Breast epithelium (tissue), 4 donors: Measurements from ENCODE around the gene SLC41A3. TPM values are rescaled to one million over a fixed set of nuclear protein-coding genes. Genes with fewer than 3 reads are reported as not detected.

Experiments
- DNase-seq, 2 donors: peaks; one replicate each; pipeline ENCODE4 v3.0.0-alpha.2; 2019; ENCODE audit warnings: low spot score in 2 of 2
- H3K27ac ChIP-seq, 2 donors: fragments of 200-600 bp; sonication (generic) in 1 of 2; one replicate each; pipeline ENCODE4 v1.5.1; 2016 to 2019; ENCODE audit warnings: mild to moderate bottlenecking in 1 of 2
- H3K27me3 ChIP-seq, 2 donors: fragments of 200-600 bp; sonication (generic) in 1 of 2; one replicate each; pipeline versions ENCODE4 v1.5.1 to v1.6.0; 2017 to 2019; ENCODE audit warnings: control low read depth in 1 of 2, mild to moderate bottlenecking in 1 of 2
- H3K36me3 ChIP-seq: fragments of 200-600 bp; one replicate; pipeline ENCODE4 v1.5.1; 2019
- H3K4me1 ChIP-seq, 2 donors: fragments of 200-600 bp; sonication (generic); one replicate each; pipeline ENCODE4 v1.5.1; 2016 to 2019; ENCODE audit warnings: control low read depth in 1 of 2
- H3K4me3 ChIP-seq, 3 donors: fragments of 200-600 bp; sonication (generic); 1 replicate in 2 of 3; 2 replicates in 1 of 3; pipeline ENCODE4 v1.5.1; 2016 to 2019; ENCODE audit warnings: mild to moderate bottlenecking in 3 of 3, moderate library complexity in 2 of 3
- H3K9me3 ChIP-seq, 2 donors: fragments of 200-600 bp; sonication (generic) in 1 of 2; one replicate each; pipeline ENCODE4 v1.5.1; 2016 to 2019; ENCODE audit warnings: control low read depth in 1 of 2
- CTCF ChIP-seq, 3 donors: fragments of 450-650 bp; IDR thresholded peaks; one replicate each; pipeline ENCODE4 v1.5.1; 2016 to 2017; ENCODE audit warnings: antibody characterized with exemption in 3 of 3, mild to moderate bottlenecking in 3 of 3, moderate library complexity in 3 of 3
- POLR2A ChIP-seq: fragments of 450-650 bp; IDR thresholded peaks from one replicate; pipeline ENCODE4 v1.6.1; 2016; ENCODE audit warnings: antibody characterized with exemption, mild to moderate bottlenecking, moderate library complexity
- POLR2AphosphoS5 ChIP-seq, 3 donors: sonication (generic); formaldehyde crosslinking; IDR thresholded peaks; one replicate each; pipeline ENCODE4 v1.6.1; 2017; ENCODE audit warnings: antibody characterized with exemption in 3 of 3
- intact Hi-C: fragments of 100-400 bp; cut with DNase I; formaldehyde crosslinking; loops from one replicate; pipeline ENCODE4 v1.15.1; 2023; ENCODE audit warnings: low total_unique reads
- total RNA-seq, 3 donors: library from RNA; depleted of rRNA; stranded (reverse); fragments of >200 nt; gene quantifications; one replicate each; pipeline ENCODE4 v1.1.0, GENCODE V29; 2016

Gene SLC41A3
- total RNA-seq, 3 donors from 2014 or later, result 42.6 to 53.7 (median 50.1) TPM

DNA sequence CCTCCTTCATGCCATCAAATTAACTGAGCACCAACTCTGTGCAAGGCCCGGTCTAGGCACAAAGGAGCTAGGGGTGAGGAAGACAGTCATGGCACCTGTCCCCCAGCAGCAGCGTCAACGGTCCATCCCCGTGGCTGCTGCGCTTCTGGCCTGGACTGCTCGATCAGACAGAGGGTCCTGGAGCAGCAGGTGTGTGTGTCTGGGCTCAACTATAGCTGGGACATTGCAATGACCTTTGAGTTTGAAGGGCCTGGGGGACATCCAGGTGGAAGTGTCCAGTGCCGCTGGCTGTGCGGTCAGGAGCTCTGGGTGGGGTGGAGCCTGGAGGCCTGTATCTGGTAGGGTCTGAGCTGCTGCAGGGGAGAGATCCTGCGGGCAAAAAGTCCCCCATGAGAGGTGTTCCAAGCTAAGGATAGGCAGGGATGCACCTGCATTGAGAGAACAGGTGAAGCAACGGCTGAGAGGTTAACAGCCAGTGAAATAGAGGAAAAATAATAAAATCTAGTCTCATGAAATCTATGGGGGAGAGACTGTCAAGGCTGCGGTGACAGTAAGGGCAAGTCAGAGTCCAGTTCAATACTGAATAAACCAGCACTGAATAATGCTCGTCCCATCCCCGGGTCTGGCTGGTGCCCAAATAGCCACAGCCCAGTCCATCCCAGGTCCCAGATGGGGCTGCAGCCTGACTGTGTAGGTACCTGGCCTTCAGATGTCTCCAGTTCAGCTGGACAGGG, 25.4 kb upstream of the SLC41A3 start:
- peak in 1 of 2 donors; percentile 41 for DNase-seq
- no peak for TF ChIP-seq POLR2A
- H3K36me3 ChIP-seq, result no peaks in the 10 kb centered on the region
- H3K9me3 ChIP-seq, result no peaks in the 10 kb centered on the region
- no peak overlapping the region for H3K4me3 ChIP-seq
- H3K4me1 ChIP-seq, result no peaks in the 10 kb centered on the region
- H3K27me3 ChIP-seq, result no peaks in the 10 kb centered on the region
- intact Hi-C loops, result no loop called here
- no peak overlapping the region for H3K27ac ChIP-seq

DNA sequence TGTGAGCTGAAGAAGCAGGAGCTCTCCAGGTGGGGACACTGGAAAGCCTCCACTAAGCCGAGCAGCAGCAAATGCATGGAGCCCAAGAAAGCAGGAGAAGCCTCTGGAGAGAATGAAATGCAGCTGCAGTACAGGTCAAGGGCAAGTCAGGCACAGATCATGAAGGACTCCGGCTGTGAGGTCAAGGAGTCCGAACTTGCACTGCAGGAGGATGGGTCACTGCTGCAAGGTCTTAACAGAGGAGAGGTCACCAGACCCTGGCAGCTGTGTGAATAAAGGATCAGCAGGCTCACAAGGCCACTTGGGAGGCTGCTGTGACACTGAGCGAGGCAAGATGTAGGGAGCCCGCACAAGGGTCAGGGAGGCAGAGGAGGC, 24.7 kb upstream of the SLC41A3 start:
- intact Hi-C loops, result no loop called here
- no peaks in the 10 kb centered on the region for H3K36me3 ChIP-seq
- no peaks in the 10 kb centered on the region for H3K27me3 ChIP-seq

DNA sequence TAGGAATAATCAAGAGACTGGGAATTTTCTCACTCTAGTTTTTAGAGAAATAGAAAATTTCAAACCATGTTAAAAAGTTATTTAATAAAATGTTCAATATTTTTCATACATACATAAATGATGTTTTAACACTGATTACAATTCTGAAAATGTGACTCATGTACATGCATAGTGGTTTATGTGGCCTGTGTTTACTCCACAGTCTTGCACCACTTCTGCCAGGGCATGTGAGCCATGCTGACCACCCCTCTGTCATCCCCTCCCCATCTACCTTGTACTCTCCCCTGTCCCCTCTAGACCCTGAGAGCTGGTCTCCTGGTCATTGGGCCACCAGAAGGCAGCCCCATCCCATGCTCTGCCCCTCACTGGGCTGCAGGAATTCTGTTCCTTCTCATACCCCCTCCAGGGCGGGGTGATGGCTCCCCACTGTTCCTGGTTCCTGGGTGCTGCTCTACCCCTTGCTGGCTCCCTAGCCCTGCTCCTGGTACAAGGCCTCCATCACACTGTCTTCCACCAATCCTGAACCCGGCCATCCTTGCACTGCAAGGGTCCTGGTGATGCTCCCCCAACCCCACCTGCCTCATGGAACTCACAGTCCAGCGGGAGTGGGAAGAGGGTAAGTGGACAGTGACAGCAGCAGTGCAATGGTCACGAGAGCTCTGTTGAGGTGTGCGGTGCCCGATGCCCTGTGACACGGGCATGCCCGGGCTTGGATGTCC, 24.2 kb upstream of the SLC41A3 start:
- TF ChIP-seq CTCF (IDR thresholded peaks at IDR 0.05), result no peak
- no peak for TF ChIP-seq POLR2AphosphoS5 (IDR thresholded peaks at IDR 0.05)
- TF ChIP-seq POLR2A, result no peak
- Histone ChIP-seq H3K9me3 (no peaks in the 10 kb centered on the region), H3K27ac (no peak overlapping the region), H3K36me3 (no peaks in the 10 kb centered on the region), H3K4me1 (no peaks in the 10 kb centered on the region), H3K27me3 (no peaks in the 10 kb centered on the region), H3K4me3 (no peak overlapping the region)
- peak in 1 of 2 donors; percentile 5 for DNase-seq
- intact Hi-C loops, result no loop called here

More for the DNA sequence above, 24.7 kb upstream of the SLC41A3 start:
- Histone ChIP-seq H3K4me1 (no peaks in the 10 kb centered on the region), H3K9me3 (no peaks in the 10 kb centered on the region), H3K4me3 (no peak overlapping the region), H3K27ac (no peak overlapping the region)
- DNase-seq, result no peak
- TF ChIP-seq POLR2A, result no peak
- no peak for TF ChIP-seq CTCF (IDR thresholded peaks at IDR 0.05)
- TF ChIP-seq POLR2AphosphoS5 (IDR thresholded peaks at IDR 0.05), result no peak

GRCh38 chr3:126107203-126107939, 23.4 kb upstream of the SLC41A3 start:
- Histone ChIP-seq H3K36me3 (no peaks in the 10 kb centered on the region), H3K4me3 (no peak overlapping the region), H3K27ac (no peak overlapping the region), H3K27me3 (no peaks in the 10 kb centered on the region), H3K4me1 (peaks cover 0 to 6% of the 10 kb centered on the region in 2 donors), H3K9me3 (no peaks in the 10 kb centered on the region)
- intact Hi-C loops, result no loop called here
- TF ChIP-seq CTCF (IDR thresholded peaks at IDR 0.05), result no peak
- no peak for TF ChIP-seq POLR2A
- TF ChIP-seq POLR2AphosphoS5 (IDR thresholded peaks at IDR 0.05), result no peak
- peak in 1 of 2 donors; percentile 5 for DNase-seq

- no peaks in the 10 kb centered on the region for H3K27me3 ChIP-seq
- DNase-seq, result peak; percentile 6 to 43
- peaks cover 0 to 10% of the 10 kb centered on the region in 2 donors for H3K4me1 ChIP-seq
- H3K4me3 ChIP-seq, result no peak overlapping the region
- H3K27ac ChIP-seq, result no peak overlapping the region
- no peaks in the 10 kb centered on the region for H3K36me3 ChIP-seq
- H3K9me3 ChIP-seq, result no peaks in the 10 kb centered on the region
- TF ChIP-seq POLR2A, result no peak
- TF ChIP-seq POLR2AphosphoS5 (IDR thresholded peaks at IDR 0.05), result no peak
- no peak for TF ChIP-seq CTCF (IDR thresholded peaks at IDR 0.05)
- intact Hi-C loops, result no loop called here
Measured at GRCh38 chr3:126106336-126107202, 22.6 kb upstream of the SLC41A3 start.
